ENCODE results near the gene UROC1.

- TF ChIP-seq REST (IDR thresholded peaks at IDR 0.05; ENCODE audit: insufficient read depth in 1 of 2, low read depth in 2 of 2, low read length in 2 of 2) (no peak), SIN3A (IDR thresholded peaks at IDR 0.05; ENCODE audit: borderline replicate concordance, insufficient read depth, low read length) (no peak), POLR2AphosphoS5 (IDR thresholded peaks at IDR 0.05; ENCODE audit: low read depth, low read length) (no peak), TAF1 (IDR thresholded peaks at IDR 0.05; ENCODE audit: borderline replicate concordance, insufficient read depth, low read length) (no peak), FOXP2 (optimal IDR thresholded peaks at IDR 0.05; ENCODE audit: borderline replicate concordance, extremely low read depth, extremely low read length, insufficient read depth) (no peak)
Observed at GRCh38 chr3:126449621-126450051, 67.9 kb downstream of the UROC1 start.

All from PFSK-1 (cell line).